ENCODE data around the gene ATP13A2.

The ATP13A2 gene

GRCh38 chr1:17033481-17033880 is 21.8 kb upstream of the ATP13A2 start:
- TF ChIP-seq CTCF (IDR thresholded peaks at IDR 0.05; ENCODE audit: low read depth, low read length, missing control alignments) = no peak
- in situ Hi-C loops (cut with HindIII; ENCODE audit: low sequenced_read_pairs) = no loop called here
- no peak for DNase-seq (ENCODE audit: low read depth)
- H3K4me3 ChIP-seq (ENCODE audit: low read depth, low read length) = no peak overlapping the region

- no peak for DNase-seq (ENCODE audit: low read depth)
- in situ Hi-C loops (cut with HindIII; ENCODE audit: low sequenced_read_pairs) = no loop called here
- H3K4me3 ChIP-seq (ENCODE audit: low read depth, low read length) = no peak overlapping the region
- no peak for TF ChIP-seq CTCF (IDR thresholded peaks at IDR 0.05; ENCODE audit: low read depth, low read length, missing control alignments)
These were observed 21.0 kb upstream of the ATP13A2 start for GRCh38 chr1:17032741-17033140.

- TF ChIP-seq CTCF (IDR thresholded peaks at IDR 0.05; ENCODE audit: low read depth, low read length, missing control alignments) = no peak
- no peak overlapping the region for H3K4me3 ChIP-seq (ENCODE audit: low read depth, low read length)
- no peak for DNase-seq (ENCODE audit: low read depth)
- in situ Hi-C loops (cut with HindIII; ENCODE audit: low sequenced_read_pairs) = no loop called here
These were observed 19.7 kb upstream of the ATP13A2 start for GRCh38 chr1:17031436-17031835.

- no peak for TF ChIP-seq CTCF (IDR thresholded peaks at IDR 0.05; ENCODE audit: low read depth, low read length, missing control alignments)
- no peak overlapping the region for H3K4me3 ChIP-seq (ENCODE audit: low read depth, low read length)
- in situ Hi-C loops (cut with HindIII; ENCODE audit: low sequenced_read_pairs) = no loop called here
These were observed 18.5 kb upstream of the ATP13A2 start for GRCh38 chr1:17030206-17030605.

GRCh38 chr1:17028662-17029188 is 17.0 kb upstream of the ATP13A2 start:
- no peak for DNase-seq (ENCODE audit: low read depth)
- no peak overlapping the region for H3K4me3 ChIP-seq (ENCODE audit: low read depth, low read length)
- in situ Hi-C loops (cut with HindIII; ENCODE audit: low sequenced_read_pairs) = no loop called here
- no peak for TF ChIP-seq CTCF (IDR thresholded peaks at IDR 0.05; ENCODE audit: low read depth, low read length, missing control alignments)

More at GRCh38 chr1:17030206-17030605, 18.5 kb upstream of the ATP13A2 start:
- no peak for DNase-seq (ENCODE audit: low read depth)

GRCh38 chr1:17027900-17028299 is 16.2 kb upstream of the ATP13A2 start:
- DNase-seq (ENCODE audit: low read depth) = no peak
- H3K4me3 ChIP-seq (ENCODE audit: low read depth, low read length) = no peak overlapping the region
- no peak for TF ChIP-seq CTCF (IDR thresholded peaks at IDR 0.05; ENCODE audit: low read depth, low read length, missing control alignments)
- in situ Hi-C loops (cut with HindIII; ENCODE audit: low sequenced_read_pairs) = no loop called here

- TF ChIP-seq CTCF (IDR thresholded peaks at IDR 0.05; ENCODE audit: low read depth, low read length, missing control alignments) = no peak
- in situ Hi-C loops (cut with HindIII; ENCODE audit: low sequenced_read_pairs) = no loop called here
- DNase-seq (ENCODE audit: low read depth) = no peak
- H3K4me3 ChIP-seq (ENCODE audit: low read depth, low read length) = no peak overlapping the region
These were observed 15.7 kb upstream of the ATP13A2 start for GRCh38 chr1:17027403-17027802.

Measured in astrocyte of the cerebellum (primary cell).